ENCODE measurements around the gene SEC14L5.

DNA sequence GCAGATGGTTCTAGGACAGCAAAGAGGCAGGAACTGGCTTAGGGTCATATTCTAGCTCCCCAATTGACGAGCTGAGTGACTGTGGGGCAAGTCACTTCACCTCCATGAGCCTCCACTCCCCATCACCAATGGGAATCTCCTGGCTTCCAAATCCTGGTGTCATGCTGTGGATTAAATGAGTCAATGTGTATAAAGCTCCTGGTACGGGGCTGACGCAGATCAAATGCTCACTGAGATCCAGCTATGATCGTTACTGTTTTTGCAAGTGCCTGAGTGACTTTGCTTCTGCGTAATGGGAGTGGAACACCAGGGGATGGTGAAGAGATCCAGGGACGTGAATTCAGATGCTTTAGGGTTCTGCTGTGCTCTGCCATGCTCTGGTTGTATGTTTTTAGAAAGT is 2.4 kb downstream of the SEC14L5 start:
- TF ChIP-seq POLR2AphosphoS5 (IDR thresholded peaks at IDR 0.05) = no peak
- TF ChIP-seq, protein P1, sequence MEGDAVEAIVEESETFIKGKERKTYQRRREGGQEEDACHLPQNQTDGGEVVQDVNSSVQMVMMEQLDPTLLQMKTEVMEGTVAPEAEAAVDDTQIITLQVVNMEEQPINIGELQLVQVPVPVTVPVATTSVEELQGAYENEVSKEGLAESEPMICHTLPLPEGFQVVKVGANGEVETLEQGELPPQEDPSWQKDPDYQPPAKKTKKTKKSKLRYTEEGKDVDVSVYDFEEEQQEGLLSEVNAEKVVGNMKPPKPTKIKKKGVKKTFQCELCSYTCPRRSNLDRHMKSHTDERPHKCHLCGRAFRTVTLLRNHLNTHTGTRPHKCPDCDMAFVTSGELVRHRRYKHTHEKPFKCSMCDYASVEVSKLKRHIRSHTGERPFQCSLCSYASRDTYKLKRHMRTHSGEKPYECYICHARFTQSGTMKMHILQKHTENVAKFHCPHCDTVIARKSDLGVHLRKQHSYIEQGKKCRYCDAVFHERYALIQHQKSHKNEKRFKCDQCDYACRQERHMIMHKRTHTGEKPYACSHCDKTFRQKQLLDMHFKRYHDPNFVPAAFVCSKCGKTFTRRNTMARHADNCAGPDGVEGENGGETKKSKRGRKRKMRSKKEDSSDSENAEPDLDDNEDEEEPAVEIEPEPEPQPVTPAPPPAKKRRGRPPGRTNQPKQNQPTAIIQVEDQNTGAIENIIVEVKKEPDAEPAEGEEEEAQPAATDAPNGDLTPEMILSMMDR (IDR thresholded peaks at IDR 0.05) = no peak
- TF ChIP-seq POLR2A (IDR thresholded peaks at IDR 0.05) = no peak
- TF ChIP-seq EP300 (IDR thresholded peaks at IDR 0.05) = no peak
